Measurements from ENCODE around the gene UBAC1.
"Not testable (repeated sequence)": the region's sequence is repeated elsewhere in the genome, so short reads cannot be mapped to it uniquely, and the experiment has no call there.

UBAC1 gene

GRCh38 chr9:135968601-135969000, 7.4 kb upstream of the UBAC1 start:
- DNase-seq (ENCODE audit: extremely low read depth, insufficient read length) = no peak
- H3K4me3 ChIP-seq (replicated peaks; ENCODE audit: low read depth, low read length) = no peak overlapping the region
- H3K36me3 ChIP-seq (ENCODE audit: control insufficient read depth, insufficient read depth, low read length) = no peaks in the 10 kb centered on the region
- TF ChIP-seq CTCF (IDR thresholded peaks at IDR 0.05; ENCODE audit: insufficient read depth, low read length, poor library complexity, severe bottlenecking) = no peak
- H3K27me3 ChIP-seq (replicated peaks; ENCODE audit: control insufficient read depth, insufficient read depth, low read length) = no peaks in the 10 kb centered on the region; the same call in 1 of the 2 replicates

- Histone ChIP-seq H3K4me3 (replicated peaks; ENCODE audit: low read depth, low read length) (no peak overlapping the region), H3K36me3 (ENCODE audit: control insufficient read depth, insufficient read depth, low read length) (no peaks in the 10 kb centered on the region), H3K27me3 (replicated peaks; ENCODE audit: control insufficient read depth, insufficient read depth, low read length) (no peaks in the 10 kb centered on the region; the same call in 1 of the 2 replicates)
- no peak for DNase-seq (ENCODE audit: extremely low read depth, insufficient read length)
- no peak for TF ChIP-seq CTCF (IDR thresholded peaks at IDR 0.05; ENCODE audit: insufficient read depth, low read length, poor library complexity, severe bottlenecking)
These were observed 6.9 kb upstream of the UBAC1 start for GRCh38 chr9:135968083-135968476.

GRCh38 chr9:135966916-135967260, 5.7 kb upstream of the UBAC1 start:
- H3K36me3 ChIP-seq (ENCODE audit: control insufficient read depth, insufficient read depth, low read length); DNase-seq (ENCODE audit: extremely low read depth, insufficient read length); H3K27me3 ChIP-seq (replicated peaks; ENCODE audit: control insufficient read depth, insufficient read depth, low read length): not testable (repeated sequence)

DNA sequence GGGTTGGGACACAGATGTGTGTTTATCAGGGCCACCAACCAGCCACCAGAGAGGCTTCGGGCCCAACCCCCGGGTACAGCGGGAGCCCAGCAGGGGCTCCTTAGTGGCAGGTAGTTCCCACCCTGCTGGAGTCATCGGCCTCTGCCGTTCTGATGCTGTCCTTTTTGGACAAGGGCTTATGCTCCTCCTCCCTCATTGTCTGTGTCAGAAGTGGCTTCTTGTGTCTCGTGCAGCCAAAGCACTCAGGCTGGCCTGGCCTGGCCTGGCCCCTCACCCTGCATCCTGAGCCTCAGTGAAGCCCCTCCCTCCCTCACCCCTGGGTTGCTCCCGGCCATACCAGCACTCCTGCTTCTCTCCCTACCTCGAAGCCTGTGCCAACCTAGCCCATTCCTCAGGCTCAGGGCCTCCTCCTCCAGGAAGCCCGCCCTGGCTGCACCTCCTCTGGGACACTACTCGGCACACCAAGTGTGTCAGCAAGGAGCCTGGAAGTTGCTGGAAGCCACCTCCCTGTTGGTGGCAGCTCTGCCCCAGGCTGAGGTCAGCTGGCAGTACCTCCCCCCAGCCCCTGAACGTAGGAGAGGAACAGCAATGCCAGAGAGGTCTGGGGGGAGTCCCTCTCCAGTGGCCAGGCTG, 4.1 kb upstream of the UBAC1 start:
- Histone ChIP-seq H3K27me3 (replicated peaks; ENCODE audit: control insufficient read depth, insufficient read depth, low read length) (no peaks in the 10 kb centered on the region; the same call in 1 of the 2 replicates), H3K36me3 (ENCODE audit: control insufficient read depth, insufficient read depth, low read length) (no peaks in the 10 kb centered on the region), H3K4me3 (replicated peaks; ENCODE audit: low read depth, low read length) (no peak overlapping the region)
- no peak for TF ChIP-seq CTCF (IDR thresholded peaks at IDR 0.05; ENCODE audit: insufficient read depth, low read length, poor library complexity, severe bottlenecking)
- no peak for DNase-seq (ENCODE audit: extremely low read depth, insufficient read length)

More at GRCh38 chr9:135966916-135967260, 5.7 kb upstream of the UBAC1 start:
- not testable (repeated sequence) for H3K4me3 ChIP-seq (replicated peaks; ENCODE audit: low read depth, low read length)

- Histone ChIP-seq H3K4me3 (replicated peaks; ENCODE audit: low read depth, low read length) (no peak overlapping the region), H3K27me3 (replicated peaks; ENCODE audit: control insufficient read depth, insufficient read depth, low read length) (no peaks in the 10 kb centered on the region; the same call in 1 of the 2 replicates), H3K36me3 (ENCODE audit: control insufficient read depth, insufficient read depth, low read length) (no peaks in the 10 kb centered on the region)
- DNase-seq (ENCODE audit: extremely low read depth, insufficient read length) = no peak
- TF ChIP-seq CTCF (IDR thresholded peaks at IDR 0.05; ENCODE audit: insufficient read depth, low read length, poor library complexity, severe bottlenecking) = no peak
These were observed 2.8 kb upstream of the UBAC1 start for GRCh38 chr9:135963938-135964337.

GRCh38 chr9:135963338-135963737, 2.2 kb upstream of the UBAC1 start:
- H3K27me3 ChIP-seq (replicated peaks; ENCODE audit: control insufficient read depth, insufficient read depth, low read length) = no peaks in the 10 kb centered on the region; the same call in 1 of the 2 replicates
- H3K36me3 ChIP-seq (ENCODE audit: control insufficient read depth, insufficient read depth, low read length) = no peaks in the 10 kb centered on the region; the same call in 1 of the 2 replicates
- no peak overlapping the region for H3K4me3 ChIP-seq (replicated peaks; ENCODE audit: low read depth, low read length)
- no peak for DNase-seq (ENCODE audit: extremely low read depth, insufficient read length)
- no peak for TF ChIP-seq CTCF (IDR thresholded peaks at IDR 0.05; ENCODE audit: insufficient read depth, low read length, poor library complexity, severe bottlenecking)

All from GM06990 (cell line).